GM19099 (cell line): ENCODE data around the gene LACTBL1.

Experiments
- POLR2A ChIP-seq: IDR thresholded peaks from 3 replicates; pipeline ENCODE4 v1.6.1; 2011; ENCODE audit warnings: low read depth; ENCODE audit not compliant: insufficient read length; ENCODE audit errors: extremely low read depth

LACTBL1 gene

GRCh38 chr1:22975694-22976093 is 3.0 kb upstream of the LACTBL1 start:
- no peak for TF ChIP-seq POLR2A

DNA sequence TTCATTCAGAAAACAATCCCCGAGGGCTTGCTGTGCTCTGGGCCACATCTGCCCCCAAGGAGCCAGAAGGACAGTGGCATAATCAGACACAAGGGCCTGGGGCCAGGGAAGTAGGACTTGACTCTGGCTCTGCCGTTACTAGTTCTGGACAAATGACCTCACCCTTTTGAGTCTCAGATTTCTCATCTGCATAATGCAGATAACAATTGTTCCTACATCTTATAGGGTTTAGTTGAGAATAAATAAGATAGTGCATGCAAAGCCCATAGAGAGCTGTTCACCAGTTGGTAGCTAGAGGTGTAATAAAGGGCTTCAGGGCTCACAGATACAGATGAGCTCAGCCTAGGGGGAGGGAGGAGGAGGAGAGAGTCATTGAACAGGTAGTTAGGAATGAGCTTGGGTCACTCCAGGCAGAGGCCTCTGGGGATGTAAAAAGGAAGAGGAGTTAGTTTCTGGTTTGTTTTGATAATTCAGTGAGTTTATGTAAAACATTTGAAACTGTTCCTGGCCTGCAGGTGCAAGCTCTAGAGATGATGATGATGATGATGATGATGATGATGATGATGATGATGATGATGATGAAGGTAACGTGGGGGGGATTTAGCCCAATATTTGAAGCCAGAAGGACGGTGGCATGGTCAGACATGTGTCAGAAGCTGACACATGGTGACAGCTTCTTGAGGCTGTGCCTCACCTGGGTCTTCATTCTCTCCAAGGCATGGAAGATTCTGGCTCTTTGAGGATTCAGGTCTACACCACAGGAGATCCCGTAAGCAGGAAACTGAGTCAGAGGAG is 858 bp downstream of the LACTBL1 start:
- no peak for TF ChIP-seq POLR2A

- no peak for TF ChIP-seq POLR2A
Observed at GRCh38 chr1:22971161-22971560, 1.5 kb downstream of the LACTBL1 start.

- no peak for TF ChIP-seq POLR2A
Observed at GRCh38 chr1:22970096-22970495, 2.6 kb downstream of the LACTBL1 start.

DNA sequence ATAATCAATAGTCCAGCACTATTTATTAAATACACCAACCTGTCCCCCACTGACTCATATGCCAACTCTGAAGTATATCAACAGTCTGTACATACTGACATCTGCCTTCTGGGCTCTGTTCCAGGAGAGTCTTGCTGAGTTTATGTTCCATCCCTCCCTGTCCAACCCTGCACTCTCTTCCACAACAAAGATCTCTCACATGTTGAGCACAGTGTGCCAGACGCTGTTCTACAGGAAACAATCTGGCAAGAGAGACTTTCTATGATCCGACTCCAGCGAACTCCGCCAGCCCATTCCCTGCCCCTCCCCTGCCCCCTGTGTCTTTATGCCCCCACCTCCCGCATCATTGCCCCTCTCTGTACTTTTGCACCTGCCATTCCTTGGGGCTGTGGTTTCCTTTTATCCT is 3.4 kb downstream of the LACTBL1 start:
- no peak for TF ChIP-seq POLR2A

GRCh38 chr1:22967833-22968232 is 4.8 kb downstream of the LACTBL1 start:
- TF ChIP-seq POLR2A, result no peak

GRCh38 chr1:22966309-22966708 is 6.4 kb downstream of the LACTBL1 start:
- no peak for TF ChIP-seq POLR2A

GRCh38 chr1:22963044-22963677 is 9.5 kb downstream of the LACTBL1 start:
- TF ChIP-seq POLR2A, result no peak

DNA sequence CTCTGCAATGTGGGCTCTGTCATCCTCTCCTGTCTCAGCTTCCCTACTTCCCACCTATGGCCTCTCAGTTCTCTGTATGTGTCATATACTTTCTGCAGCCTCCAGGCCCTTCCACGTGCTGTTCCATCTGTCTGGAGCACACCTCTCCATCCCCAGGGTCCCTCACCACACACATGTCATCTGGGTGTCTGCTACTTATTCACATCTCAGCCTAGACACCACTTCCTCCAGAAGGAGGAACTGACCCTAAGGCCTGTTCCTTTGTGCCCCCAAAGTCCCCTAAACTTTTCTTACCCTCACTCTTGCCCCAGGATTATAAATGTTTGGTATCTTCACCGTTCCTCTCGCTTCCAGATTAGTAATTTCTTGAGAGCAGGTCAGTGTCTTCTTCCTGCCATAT is 10.1 kb downstream of the LACTBL1 start:
- no peak for TF ChIP-seq POLR2A

GRCh38 chr1:22959545-22960360 is 12.9 kb downstream of the LACTBL1 start:
- TF ChIP-seq POLR2A, result no peak

GRCh38 chr1:22958556-22958955 is 14.1 kb downstream of the LACTBL1 start:
- TF ChIP-seq POLR2A, result no peak

DNA sequence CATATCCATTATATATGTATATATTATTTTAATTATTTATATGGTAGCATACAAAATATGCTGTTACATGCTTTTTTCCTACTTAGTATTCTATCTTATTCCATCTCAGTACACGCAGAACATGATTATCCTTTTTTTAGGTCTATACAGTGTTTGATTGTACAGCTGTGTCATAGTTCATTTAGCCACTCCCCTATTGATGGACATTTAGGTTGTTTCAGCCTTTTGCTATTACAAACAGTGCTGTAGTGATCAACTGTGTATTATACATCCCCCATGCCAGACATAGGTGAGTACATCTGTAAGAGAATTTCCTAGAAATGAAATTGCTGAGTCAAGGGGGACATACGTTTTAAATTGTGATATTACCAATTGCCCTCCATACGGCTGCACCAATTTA is 15.6 kb downstream of the LACTBL1 start:
- no peak for TF ChIP-seq POLR2A

- TF ChIP-seq POLR2A, result no peak
Observed at GRCh38 chr1:22955146-22955545, 17.5 kb downstream of the LACTBL1 start.

DNA sequence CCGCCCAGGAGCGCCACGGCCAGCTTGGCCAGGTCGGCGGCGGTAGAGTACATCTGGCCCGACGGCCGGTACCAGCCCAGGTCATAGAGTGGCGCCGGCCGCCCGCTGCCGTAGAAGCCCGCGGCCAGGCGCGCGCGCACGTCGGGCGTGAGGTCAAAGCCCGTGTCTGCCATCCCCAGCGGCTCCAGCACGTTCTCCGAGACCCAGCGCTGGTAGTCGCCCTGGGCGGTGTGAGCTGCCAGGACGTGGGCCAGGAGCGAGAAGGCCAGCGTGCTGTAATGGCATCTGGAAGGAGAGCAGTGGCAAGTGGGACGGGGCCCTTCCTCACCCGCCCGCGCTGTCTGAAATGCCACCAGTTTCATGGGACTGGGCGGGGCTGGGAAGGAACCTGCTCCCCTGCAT is 18.9 kb downstream of the LACTBL1 start:
- no peak for TF ChIP-seq POLR2A

DNA sequence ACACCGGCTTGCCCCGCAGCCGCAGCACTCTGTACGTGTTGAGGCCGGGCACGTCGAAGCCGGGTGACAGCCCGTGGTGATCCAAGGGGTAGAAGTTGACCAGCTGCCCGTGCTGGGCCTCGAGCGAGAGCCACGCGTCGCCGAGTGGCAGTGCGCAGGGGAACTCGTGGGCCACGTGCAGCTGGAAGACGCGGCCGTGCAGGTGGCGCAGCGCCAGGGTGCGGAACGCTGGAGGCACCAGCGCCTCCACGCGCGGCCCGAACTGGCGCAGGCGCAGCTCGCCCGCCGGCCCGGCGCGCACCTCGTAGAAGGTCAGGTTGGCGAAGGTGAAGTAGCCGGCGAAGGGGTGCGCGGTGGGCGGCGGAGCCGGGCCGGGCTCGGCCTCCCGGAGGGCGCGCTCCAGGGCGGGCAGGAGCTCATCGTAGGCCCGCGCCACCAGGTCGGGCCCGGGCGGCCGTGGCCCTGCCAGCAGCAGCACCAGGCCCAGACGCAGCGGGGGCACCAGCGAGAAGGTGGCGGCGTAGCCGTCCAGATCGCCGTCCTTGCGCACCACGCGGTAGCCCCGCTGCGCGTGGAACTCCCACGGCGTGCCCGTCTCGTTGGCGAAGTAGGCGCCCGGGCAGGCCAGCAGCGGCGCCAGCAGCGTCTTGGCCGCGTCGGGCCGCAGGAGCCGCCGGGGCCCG is 19.5 kb downstream of the LACTBL1 start:
- TF ChIP-seq POLR2A, result no peak

GRCh38 chr1:22952694-22953056 is 20.0 kb downstream of the LACTBL1 start:
- TF ChIP-seq POLR2A, result no peak

DNA sequence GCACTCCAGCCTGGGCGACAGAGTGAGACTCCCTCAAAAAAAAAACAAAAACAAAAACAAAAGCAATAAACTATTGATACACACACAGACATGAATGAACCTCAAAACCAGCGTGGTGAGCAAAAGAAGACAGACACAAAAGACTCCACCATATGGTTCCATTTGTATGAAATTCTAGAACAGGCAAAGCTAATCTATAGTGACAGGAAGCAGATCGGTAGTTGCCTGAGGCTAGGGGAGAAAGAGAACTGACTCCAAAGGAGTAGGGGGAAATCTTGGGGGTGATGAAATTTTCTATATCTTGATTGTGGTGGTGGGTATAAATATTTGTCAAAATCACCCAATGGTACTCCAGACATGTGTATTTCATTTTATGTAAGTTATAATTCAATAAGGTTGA is 20.9 kb downstream of the LACTBL1 start:
- TF ChIP-seq POLR2A, result no peak
